Fibroblast of lung (primary cell): ENCODE data around the gene KRTAP19-5. TPM values are rescaled to one million over a fixed set of nuclear protein-coding genes. Genes with fewer than 3 reads are reported as not detected.

Experiments
- DNase-seq, 2 donors: peaks; one replicate each; pipeline versions ENCODE4 v3.0.0 to v3.0.0-alpha.2; 2010; ENCODE audit warnings: low read depth in 2 of 2
- H2AFZ ChIP-seq: 2 replicates; pipeline ENCODE4 v1.5.1; 2012; ENCODE audit warnings: low read length, control low read depth, inconsistent platforms
- H3K27ac ChIP-seq: 2 replicates; pipeline ENCODE4 v1.5.1; 2011; ENCODE audit warnings: low read length, control low read depth; ENCODE audit not compliant: insufficient read depth
- H3K27me3 ChIP-seq: 2 replicates; pipeline ENCODE4 v1.5.1; 2011; ENCODE audit warnings: mild to moderate bottlenecking, low read length; ENCODE audit not compliant: control insufficient read depth, insufficient read depth
- H3K36me3 ChIP-seq: 2 replicates; pipeline ENCODE4 v1.5.1; 2011; ENCODE audit warnings: low read length; ENCODE audit not compliant: control insufficient read depth, insufficient read depth
- H3K4me1 ChIP-seq: 2 replicates; pipeline ENCODE4 v1.5.1; 2011; ENCODE audit warnings: low read length; ENCODE audit not compliant: control insufficient read depth, insufficient read depth; ENCODE audit errors: extremely low read depth
- H3K4me2 ChIP-seq: 2 replicates; pipeline ENCODE4 v1.5.1; 2011; ENCODE audit warnings: low read length, control low read depth; ENCODE audit not compliant: insufficient read depth; ENCODE audit errors: extremely low read depth
- H3K4me3 ChIP-seq, 4 experiments: fragments of 200-600 bp in 1 of 4; sonication (generic) in 1 of 4; replicated peaks in 1 of 4; 2 replicates each; pipeline ENCODE4 v1.5.1; 2011 to 2016; ENCODE audit warnings: low read length in 4 of 4, low read depth in 3 of 4, mild to moderate bottlenecking in 3 of 4, control low read depth in 2 of 4, inconsistent platforms in 1 of 4, mixed read lengths in 1 of 4; ENCODE audit not compliant: insufficient read depth in 1 of 4; ENCODE audit errors: control extremely low read depth in 1 of 4
- H3K79me2 ChIP-seq: 2 replicates; pipeline ENCODE4 v1.5.1; 2012; ENCODE audit warnings: mild to moderate bottlenecking, low read length, inconsistent platforms; ENCODE audit not compliant: control insufficient read depth, insufficient read depth
- H3K9ac ChIP-seq: 2 replicates; pipeline ENCODE4 v1.5.1; 2011; ENCODE audit warnings: mild to moderate bottlenecking, low read length, control low read depth; ENCODE audit not compliant: insufficient read depth
- H3K9me3 ChIP-seq: 2 replicates; pipeline ENCODE4 v1.5.1; 2012; ENCODE audit warnings: low read depth, low read length; ENCODE audit not compliant: control insufficient read depth, insufficient read depth
- H4K20me1 ChIP-seq: 2 replicates; pipeline ENCODE4 v1.5.1; 2011; ENCODE audit warnings: low read length; ENCODE audit not compliant: control insufficient read depth, insufficient read depth; ENCODE audit errors: extremely low read depth
- EZH2 ChIP-seq: IDR thresholded peaks from 2 replicates; pipeline ENCODE4 v1.5.1; 2012; ENCODE audit warnings: low read length, control low read depth, mild to moderate bottlenecking; ENCODE audit errors: missing control alignments
- polyA plus RNA-seq, 2 donors: library from polyadenylated mRNA; depleted of rRNA in 1 of 2; stranded (reverse) in 1 of 2; unstranded in 1 of 2; fragments of >200 nt; gene quantifications; 2 replicates each; pipeline ENCODE4 v1.2.1, GENCODE V29; 2011 to 2012; ENCODE audit warnings: missing spikeins in 1 of 2
- total RNA-seq: library from RNA; depleted of rRNA; stranded (reverse); fragments of >200 nt; gene quantifications from 2 replicates; pipeline ENCODE4 v1.2.1, GENCODE V29; 2014
- TF ChIP-seq, protein P1 (sequence below), 2 donors: IDR thresholded peaks in 1 of 2; conservative IDR thresholded peaks in 1 of 2; 1 replicate in 1 of 2; 2 replicates in 1 of 2; pipeline ENCODE4 v1.5.1; 2011 to 2012; ENCODE audit warnings: low read length in 2 of 2, control low read depth in 1 of 2, inconsistent platforms in 1 of 2, low read depth in 1 of 2, mild to moderate bottlenecking in 1 of 2

The KRTAP19-5 gene
- total and polyA plus RNA-seq, 2 donors (not counting 1 experiment from before 2014, with no cell fraction given): not detected

DNA sequence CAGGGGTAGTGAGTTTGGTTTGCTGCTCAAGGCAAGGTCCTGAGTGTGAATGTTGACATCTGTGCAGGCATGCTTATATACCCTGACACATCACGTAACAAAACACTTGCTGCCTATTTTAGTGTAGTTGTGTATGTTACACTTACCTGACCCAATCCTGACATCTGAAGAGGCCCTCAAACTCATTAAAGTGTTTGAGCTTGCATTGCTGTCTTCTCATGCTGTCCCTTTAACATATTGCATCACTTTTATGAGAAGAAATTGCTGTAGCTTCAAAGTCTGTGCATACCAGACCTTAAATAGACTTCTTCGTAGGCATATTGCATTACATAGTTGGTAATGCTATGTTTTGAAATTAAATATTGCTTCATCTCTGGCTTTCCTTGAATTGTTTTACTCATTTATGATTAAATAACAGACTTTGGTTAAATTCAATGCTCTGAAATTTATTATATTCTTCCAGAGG is 9.9 kb downstream of the KRTAP19-5 start, which contains the start of gene KRTAP19-3:
Gene KRTAP19-3 (minus strand): TSS at position 51 of the 466 bp plus-strand sequence. CDS start 56 bp downstream, outside the sequence.
- Histone ChIP-seq H3K9ac (no peak within 1 kb of the TSS), H3K36me3 (no peaks in the 10 kb centered on the region), H3K4me3 (no peak within 1 kb of the TSS), H3K4me2 (no peak within 1 kb of the TSS), H3K79me2 (no peaks in the 10 kb centered on the region), H4K20me1 (no peaks in the 10 kb centered on the region), H3K27me3 (no peaks in the 10 kb centered on the region), H3K9me3 (no peaks in the 10 kb centered on the region), H2AFZ (no peak within 1 kb of the TSS), H3K27ac (no peak within 1 kb of the TSS), H3K4me1 (no peaks in the 10 kb centered on the region)
- no peak for DNase-seq
- TF ChIP-seq, protein P1, sequence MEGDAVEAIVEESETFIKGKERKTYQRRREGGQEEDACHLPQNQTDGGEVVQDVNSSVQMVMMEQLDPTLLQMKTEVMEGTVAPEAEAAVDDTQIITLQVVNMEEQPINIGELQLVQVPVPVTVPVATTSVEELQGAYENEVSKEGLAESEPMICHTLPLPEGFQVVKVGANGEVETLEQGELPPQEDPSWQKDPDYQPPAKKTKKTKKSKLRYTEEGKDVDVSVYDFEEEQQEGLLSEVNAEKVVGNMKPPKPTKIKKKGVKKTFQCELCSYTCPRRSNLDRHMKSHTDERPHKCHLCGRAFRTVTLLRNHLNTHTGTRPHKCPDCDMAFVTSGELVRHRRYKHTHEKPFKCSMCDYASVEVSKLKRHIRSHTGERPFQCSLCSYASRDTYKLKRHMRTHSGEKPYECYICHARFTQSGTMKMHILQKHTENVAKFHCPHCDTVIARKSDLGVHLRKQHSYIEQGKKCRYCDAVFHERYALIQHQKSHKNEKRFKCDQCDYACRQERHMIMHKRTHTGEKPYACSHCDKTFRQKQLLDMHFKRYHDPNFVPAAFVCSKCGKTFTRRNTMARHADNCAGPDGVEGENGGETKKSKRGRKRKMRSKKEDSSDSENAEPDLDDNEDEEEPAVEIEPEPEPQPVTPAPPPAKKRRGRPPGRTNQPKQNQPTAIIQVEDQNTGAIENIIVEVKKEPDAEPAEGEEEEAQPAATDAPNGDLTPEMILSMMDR (conservative IDR thresholded peaks at IDR 0.05 in 1 of 2, IDR thresholded peaks at IDR 0.05 in 1 of 2; ENCODE audit: low read depth in 1 of 2, low read length in 2 of 2): no peak
- TF ChIP-seq EZH2: no peak

DNA sequence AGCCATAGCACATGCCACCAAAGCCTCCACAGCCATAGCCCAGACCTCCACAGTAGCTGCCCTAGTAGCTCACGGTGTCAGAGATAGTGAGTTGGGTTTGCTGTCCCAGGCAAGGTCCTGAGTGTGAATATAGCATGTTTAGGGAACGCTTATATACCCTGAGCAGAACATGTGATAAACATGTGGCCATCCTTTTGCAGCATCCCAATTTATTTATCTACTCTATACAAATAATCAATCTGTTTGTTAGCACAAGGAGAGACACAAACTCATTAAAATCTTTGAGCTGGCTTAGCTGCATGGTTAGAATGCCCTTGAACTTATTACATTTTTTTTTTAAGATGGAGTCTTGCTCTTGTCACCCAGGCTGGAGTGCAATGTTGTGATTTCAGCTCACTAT is 14.6 kb downstream of the KRTAP19-5 start, which contains the start of gene KRTAP19-2:
Gene KRTAP19-2 (minus strand): TSS at position 101 of the 400 bp plus-strand sequence. CDS start 88 bp downstream, at position 13.
- no peak for TF ChIP-seq EZH2
- TF ChIP-seq, protein P1 (conservative IDR thresholded peaks at IDR 0.05 in 1 of 2, IDR thresholded peaks at IDR 0.05 in 1 of 2; ENCODE audit: low read depth in 1 of 2, low read length in 2 of 2): no peak
- Histone ChIP-seq H3K4me2 (no peak within 1 kb of the TSS), H3K9me3 (no peaks in the 10 kb centered on the region), H3K79me2 (no peaks in the 10 kb centered on the region), H3K27me3 (no peaks in the 10 kb centered on the region), H3K9ac (no peak within 1 kb of the TSS), H3K36me3 (no peaks in the 10 kb centered on the region), H3K27ac (no peak within 1 kb of the TSS), H3K4me1 (no peaks in the 10 kb centered on the region), H3K4me3 (no peak within 1 kb of the TSS), H2AFZ (no peak within 1 kb of the TSS), H4K20me1 (no peaks in the 10 kb centered on the region)
- DNase-seq: no peak

GRCh38 chr21:30486180-30486579 is 15.8 kb downstream of the KRTAP19-5 start:
- no peaks in the 10 kb centered on the region for H3K36me3 ChIP-seq
- no peaks in the 10 kb centered on the region for H4K20me1 ChIP-seq
- H3K79me2 ChIP-seq: no peaks in the 10 kb centered on the region

More at GRCh38 chr21:30486180-30486579, 15.8 kb downstream of the KRTAP19-5 start:
- no peak overlapping the region for H3K27ac ChIP-seq
- H3K4me1 ChIP-seq: no peaks in the 10 kb centered on the region
- H3K4me2 ChIP-seq: no peak overlapping the region
- no peak overlapping the region for H2AFZ ChIP-seq
- H3K9me3 ChIP-seq: no peaks in the 10 kb centered on the region
- H3K27me3 ChIP-seq: no peaks in the 10 kb centered on the region
- H3K9ac ChIP-seq: no peak overlapping the region
- TF ChIP-seq, protein P1 (conservative IDR thresholded peaks at IDR 0.05 in 1 of 2, IDR thresholded peaks at IDR 0.05 in 1 of 2; ENCODE audit: low read depth in 1 of 2, low read length in 2 of 2): no peak
- TF ChIP-seq EZH2: no peak
- DNase-seq: no peak
- H3K4me3 ChIP-seq: no peak overlapping the region
